GM10248 (cell line): ENCODE measurements around the gene UBE2G1.

Source experiments
- CTCF ChIA-PET: fragments of 300-600 bp; sonication (Branson Sonifier 250); formaldehyde crosslinking; extraction: SDS; loops from one replicate; lab custom pipeline; 2021; ENCODE audit warnings: antibody characterized with exemption; lab: Yijun Ruan, JAX
- POLR2A ChIA-PET: fragments of 350-650 bp; sonication (Branson Sonifier 250); formaldehyde crosslinking; extraction: SDS; loops from one replicate; lab custom pipeline; 2020; ENCODE audit warnings: antibody characterized with exemption; lab: Yijun Ruan, JAX
- DNase-seq: peaks from one replicate; pipeline ENCODE4 v3.0.0; 2012; ENCODE audit errors: extremely low spot score
- CTCF ChIP-seq: IDR thresholded peaks from 2 replicates; pipeline ENCODE4 v1.5.1; 2012; ENCODE audit warnings: mild to moderate bottlenecking, low read depth; ENCODE audit errors: extremely low read depth, missing control alignments, control extremely low read depth

The UBE2G1 gene

DNA sequence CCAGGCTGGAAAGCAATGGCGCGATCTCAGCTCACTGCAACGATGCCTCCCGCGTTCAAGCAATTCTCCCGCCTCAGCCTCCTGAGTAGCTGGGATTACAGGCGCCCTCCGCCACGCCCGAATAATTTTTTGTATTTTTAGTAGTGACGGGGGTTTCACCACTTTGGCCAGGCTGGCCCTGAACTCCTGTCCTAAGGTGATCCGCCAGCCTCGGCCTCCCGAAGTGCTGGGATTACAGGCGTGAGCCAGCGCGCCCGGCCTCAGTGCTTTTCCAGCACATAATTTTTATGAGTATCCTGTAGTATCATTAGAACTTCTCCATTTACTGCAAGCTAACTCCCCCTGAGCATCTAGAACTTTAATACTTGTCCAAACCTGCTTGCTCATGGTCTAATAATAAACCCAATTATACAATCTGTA is 1.8 kb downstream of the UBE2G1 start:
- no peak for DNase-seq
- ChIA-PET POLR2A (interaction anchor here (0.7 kb wide), 1 partner anchor 221 kb away, joined by 5 read pairs; no protein-coding TSS in a partner anchor), CTCF (no interaction called here)
- TF ChIP-seq CTCF: no peak

DNA sequence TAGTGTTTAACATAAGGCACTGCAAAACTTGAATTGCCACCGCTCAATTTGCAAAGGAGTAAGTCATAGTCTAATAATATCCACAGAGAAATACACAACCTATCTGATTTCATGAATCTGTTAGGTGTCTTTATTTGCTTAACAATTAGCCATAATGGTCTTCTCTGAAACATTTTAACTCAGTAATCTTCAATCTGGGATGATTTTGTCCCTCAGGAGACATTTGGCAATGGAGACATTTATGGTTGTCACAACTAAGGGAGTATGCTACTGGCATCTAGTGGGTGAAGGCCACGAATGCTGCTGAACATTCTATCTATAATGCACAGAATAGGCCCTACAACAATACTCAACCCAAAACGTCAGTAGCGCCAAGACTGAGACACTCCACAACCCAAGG is 4.3 kb downstream of the UBE2G1 start:
- POLR2A ChIA-PET: no interaction called here

DNA sequence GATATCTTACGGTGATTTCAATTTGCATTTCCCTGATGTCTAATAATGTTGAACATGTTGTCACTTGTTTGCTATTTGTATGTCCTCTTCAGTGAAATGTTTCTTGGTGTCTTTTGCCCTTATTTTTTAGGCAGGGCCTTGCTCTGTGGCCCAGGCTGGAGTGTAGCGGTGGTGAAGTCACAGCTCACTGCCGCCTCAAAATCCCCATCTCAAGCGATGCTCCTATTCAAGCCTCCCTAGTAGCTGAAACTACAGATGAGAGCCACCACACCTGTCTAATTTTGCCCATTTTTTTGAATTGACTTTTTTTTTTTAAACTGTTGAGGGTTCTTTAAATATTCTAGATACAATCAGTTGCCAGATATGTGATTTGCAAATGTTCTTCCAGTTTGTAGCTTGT is 8.3 kb downstream of the UBE2G1 start:
- ChIA-PET CTCF (interaction anchor here (1.2 to 1.3 kb wide), 2 partner anchors 14 to 52 kb away, joined by 3 to 8 read pairs; no protein-coding TSS in a partner anchor), POLR2A (no interaction called here)
- no peak for TF ChIP-seq CTCF
- DNase-seq: no peak

More for the DNA sequence above, 4.3 kb downstream of the UBE2G1 start:
- CTCF ChIA-PET: interaction anchor here (1.6 kb wide), 1 partner anchor 146 kb away, joined by 4 read pairs; no protein-coding TSS in a partner anchor
- TF ChIP-seq CTCF: peak; percentile 15
- DNase-seq: no peak

DNA sequence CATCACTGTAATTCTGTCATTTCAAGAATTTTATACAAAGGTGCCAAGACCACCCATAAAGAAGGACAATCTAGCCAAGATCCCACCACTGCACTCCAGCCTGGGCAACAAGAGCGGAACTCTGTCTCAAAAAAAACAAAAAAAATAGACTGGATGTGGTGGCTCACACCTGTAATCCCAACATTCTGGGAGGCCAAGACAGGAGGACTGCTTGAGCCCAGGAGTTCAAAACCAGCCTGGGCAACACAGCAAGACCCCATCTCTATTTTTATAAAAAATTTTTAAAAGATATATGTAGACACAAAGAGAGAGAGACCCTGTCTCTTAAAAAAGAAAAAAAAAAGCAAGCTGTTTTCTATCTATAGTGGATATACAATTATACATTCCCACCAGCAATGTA is 8.8 kb downstream of the UBE2G1 start:
- ChIA-PET CTCF (interaction anchor here (1.2 to 1.3 kb wide), 2 partner anchors 13 to 52 kb away, joined by 3 to 8 read pairs; no protein-coding TSS in a partner anchor), POLR2A (no interaction called here)
- no peak for TF ChIP-seq CTCF
- no peak for DNase-seq

GRCh38 chr17:4357030-4357628 is 9.3 kb downstream of the UBE2G1 start:
- DNase-seq: no peak
- ChIA-PET POLR2A (no interaction called here), CTCF (interaction anchor here (1.2 kb wide), 1 partner anchor 13 kb away, joined by 3 read pairs; no protein-coding TSS in a partner anchor)
- TF ChIP-seq CTCF: no peak

- CTCF ChIA-PET: interaction anchor here (1.5 kb wide), 1 partner anchor 139 kb away, joined by 3 read pairs; no protein-coding TSS in a partner anchor
- no peak for DNase-seq
- POLR2A ChIA-PET: no interaction called here
- no peak for TF ChIP-seq CTCF
These were observed 11.5 kb downstream of the UBE2G1 start for GRCh38 chr17:4354862-4355514.
